HCEC 1CT (cell line): ENCODE data around the gene QRICH2.
A peak's percentile ranks its signal among the peaks of the same experiment; 100 is the strongest.
"Not testable (repeated sequence)": the region's sequence is repeated elsewhere in the genome, so short reads cannot be mapped to it uniquely, and the experiment has no call there.

Experiments used
- DNase-seq: peaks from one replicate; pipeline ENCODE4 v3.0.0-alpha.2; 2017

QRICH2 gene

GRCh38 chr17:76244721-76245120 lies 63.4 kb downstream of the QRICH2 start:
- DNase-seq: not testable (repeated sequence)

DNA sequence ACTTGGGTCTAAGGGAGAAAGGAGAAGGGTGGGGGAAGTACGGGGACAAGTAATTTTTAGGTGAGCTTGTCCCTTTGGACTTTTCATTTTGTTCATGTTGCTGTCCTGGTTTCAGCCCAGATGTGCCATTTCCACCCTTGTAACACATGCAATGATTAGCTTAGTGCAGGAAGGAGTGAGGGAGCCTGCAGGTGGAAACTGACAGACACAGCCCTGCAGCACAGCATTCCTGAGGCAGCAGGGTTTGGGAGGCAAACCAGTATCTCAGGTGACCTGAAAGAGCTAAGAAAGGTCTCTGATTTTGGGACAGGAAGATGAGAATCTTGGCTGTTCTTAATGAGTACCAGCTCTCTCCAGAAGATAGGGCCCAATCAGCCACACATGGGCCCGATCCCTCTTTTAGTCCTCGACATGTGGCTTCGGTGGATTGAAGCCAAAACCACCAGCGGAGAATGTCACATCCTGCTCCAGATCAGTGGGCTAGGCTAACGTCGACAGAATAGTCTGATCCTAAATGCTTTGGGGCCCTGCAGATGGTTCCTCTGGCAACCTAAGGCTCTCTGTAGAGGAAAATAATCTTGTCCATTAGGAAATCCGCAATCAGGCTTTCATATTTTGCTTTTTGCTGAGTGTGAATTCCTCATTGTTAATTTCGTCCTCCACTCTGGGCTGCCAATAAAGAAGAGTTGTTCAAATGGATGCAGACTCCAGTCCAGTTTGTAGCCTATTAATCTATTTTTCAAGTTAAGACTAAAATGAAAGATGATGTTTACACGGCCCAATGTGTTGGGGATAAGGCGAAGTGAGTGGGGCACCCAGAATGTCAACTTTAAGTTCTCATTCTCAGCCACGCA lies 64.0 kb downstream of the QRICH2 start:
- DNase-seq: no peak

- DNase-seq: no peak
These were observed 66.3 kb downstream of the QRICH2 start for GRCh38 chr17:76241691-76242255.

DNA sequence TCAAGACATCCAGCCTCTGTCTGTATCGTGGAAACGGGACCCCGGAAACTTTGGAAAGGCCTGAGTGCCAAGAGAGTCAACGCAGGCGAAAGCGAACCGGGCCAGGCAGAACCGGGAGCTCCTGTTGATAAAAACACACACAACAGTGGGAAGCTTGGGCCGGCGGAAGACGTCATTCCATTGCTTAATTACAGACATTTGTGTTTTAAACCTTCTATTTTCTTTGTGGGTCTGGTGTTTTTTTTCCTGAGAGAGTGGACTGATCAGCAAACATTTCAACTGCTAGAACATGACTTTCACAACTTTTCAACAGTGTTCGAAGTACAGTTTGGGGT lies 66.9 kb downstream of the QRICH2 start:
- no peak for DNase-seq

DNA sequence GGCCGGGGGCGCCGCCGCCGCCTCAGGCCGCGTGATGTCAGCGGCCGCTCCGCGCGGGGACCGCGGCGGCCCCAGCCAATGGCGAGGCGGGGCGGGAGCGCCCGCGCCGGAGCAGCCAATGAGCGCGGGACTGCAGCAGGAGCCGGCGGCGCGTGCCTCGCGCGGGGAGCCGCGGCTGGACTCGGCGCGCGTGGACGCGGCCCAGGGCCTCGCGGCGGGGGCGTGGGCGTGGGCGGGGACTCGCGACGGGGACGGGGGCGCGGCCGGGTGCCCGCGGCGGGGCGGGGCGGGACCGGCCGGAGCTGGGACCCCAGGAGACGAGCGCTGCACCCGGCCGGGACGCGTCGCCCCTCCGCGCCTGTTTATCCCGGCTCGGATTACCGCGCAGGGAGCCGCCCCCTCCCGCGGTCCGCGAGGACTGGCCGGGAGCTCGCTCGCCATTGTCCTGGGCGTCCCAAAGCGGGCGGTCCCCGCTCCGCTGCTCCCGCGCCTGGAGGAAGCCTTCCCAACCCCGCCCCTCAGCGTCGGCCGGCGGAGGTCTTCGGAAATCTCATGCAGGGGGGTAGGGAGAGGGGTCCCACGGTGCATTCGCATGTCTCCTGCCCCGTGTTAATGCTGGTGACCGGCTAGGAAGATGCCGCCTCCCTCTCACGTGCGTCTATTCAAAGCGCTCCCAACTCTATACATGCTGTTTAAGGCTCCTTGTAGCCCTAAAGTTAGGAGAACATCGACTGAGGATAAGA lies 67.4 kb downstream of the QRICH2 start, which contains the start of gene RNF157:
Gene RNF157 (minus strand): TSS at position 33 of the 743 bp plus-strand sequence. CDS start 253 bp downstream, outside the sequence.
- DNase-seq: peak; percentile 13

GRCh38 chr17:76239538-76240274 lies 68.4 kb downstream of the QRICH2 start:
- DNase-seq: no peak

DNA sequence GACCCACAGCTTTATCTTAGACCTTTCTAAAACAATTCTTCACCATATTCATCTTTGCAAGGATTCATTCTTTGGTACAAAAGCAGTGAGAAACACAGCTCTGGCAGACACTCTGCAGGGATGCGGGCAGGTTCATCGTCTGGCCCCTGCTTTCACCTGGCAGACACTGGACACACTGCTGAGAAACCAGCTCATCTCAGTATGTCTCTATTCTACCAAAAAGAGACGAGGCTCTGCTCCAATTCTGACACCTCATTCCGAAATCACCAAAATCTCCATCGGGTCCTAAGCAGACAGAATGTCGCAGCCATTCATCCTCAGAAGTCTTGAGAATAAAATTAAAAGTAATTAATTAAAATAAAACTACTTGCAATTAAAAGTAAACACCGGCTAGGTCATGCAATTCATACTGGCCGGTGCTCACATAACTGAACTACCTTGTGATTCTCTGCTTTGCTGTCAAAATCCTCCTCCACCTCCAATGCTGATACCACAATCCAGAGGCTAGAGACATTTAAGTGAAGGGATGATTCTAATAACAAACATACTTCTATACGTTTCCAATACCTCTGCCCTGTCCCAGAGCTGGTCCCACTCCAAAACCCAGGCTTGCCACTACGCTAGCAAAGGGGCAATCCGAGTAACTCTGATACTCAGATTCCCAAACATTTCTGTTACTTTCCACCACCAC lies 69.1 kb downstream of the QRICH2 start:
- no peak for DNase-seq

DNA sequence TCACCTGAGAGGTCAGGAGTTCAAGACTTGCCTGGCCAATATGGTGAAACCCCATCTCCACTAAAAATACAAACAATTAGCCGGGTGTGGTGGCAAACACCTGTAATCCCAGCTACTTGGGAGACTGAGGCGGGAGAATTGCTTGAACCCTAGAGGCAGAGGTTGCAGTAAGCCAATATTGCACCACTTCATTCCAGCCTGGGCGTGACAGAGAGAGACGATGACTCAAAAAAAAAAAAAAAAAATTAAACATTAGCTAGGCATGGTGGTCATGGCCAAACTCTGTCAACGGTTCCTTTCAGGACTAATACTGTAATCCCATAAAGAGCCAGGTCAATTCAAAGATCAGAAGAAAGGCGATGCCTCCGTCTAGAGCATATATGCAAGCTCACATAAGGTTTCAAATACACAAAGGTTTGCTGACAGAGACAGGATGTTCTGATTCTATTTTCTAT lies 70.2 kb downstream of the QRICH2 start:
- DNase-seq: peak; percentile 40

DNA sequence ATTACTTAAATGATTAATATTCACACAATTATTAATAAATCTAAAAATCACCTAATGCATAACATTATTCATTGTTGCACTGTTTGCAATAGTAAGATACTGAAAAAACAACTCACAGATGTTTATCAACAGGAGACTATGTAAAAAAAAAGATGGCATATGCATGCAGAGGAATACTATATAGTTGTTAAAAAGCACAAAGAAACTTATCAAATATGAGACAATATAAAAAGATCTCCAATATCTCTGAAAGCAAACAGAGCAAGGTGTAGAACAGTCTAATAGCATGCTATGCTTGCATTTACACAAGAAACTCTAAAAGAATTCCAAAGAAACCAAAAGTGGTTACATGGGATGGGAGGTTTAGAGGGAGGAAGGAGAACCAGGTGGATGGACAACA lies 71.5 kb downstream of the QRICH2 start:
- no peak for DNase-seq

GRCh38 chr17:76235883-76236282 lies 72.2 kb downstream of the QRICH2 start:
- no peak for DNase-seq

DNA sequence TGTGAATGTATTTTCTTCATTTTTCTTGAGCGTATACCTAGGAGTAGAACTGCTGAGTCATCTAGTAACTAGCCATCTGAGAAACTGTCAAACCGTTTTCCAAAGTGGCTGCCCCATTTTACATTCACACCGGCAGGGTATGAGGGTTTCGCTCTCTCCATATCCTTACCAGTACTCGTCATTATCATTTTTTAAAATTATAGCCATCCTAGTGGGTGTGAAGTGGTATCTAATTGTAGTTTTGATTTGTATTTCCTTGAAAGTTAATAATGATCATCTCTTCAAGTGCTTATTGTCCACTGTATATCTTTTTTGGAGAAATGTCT lies 73.8 kb downstream of the QRICH2 start:
- peak; percentile 55 for DNase-seq

DNA sequence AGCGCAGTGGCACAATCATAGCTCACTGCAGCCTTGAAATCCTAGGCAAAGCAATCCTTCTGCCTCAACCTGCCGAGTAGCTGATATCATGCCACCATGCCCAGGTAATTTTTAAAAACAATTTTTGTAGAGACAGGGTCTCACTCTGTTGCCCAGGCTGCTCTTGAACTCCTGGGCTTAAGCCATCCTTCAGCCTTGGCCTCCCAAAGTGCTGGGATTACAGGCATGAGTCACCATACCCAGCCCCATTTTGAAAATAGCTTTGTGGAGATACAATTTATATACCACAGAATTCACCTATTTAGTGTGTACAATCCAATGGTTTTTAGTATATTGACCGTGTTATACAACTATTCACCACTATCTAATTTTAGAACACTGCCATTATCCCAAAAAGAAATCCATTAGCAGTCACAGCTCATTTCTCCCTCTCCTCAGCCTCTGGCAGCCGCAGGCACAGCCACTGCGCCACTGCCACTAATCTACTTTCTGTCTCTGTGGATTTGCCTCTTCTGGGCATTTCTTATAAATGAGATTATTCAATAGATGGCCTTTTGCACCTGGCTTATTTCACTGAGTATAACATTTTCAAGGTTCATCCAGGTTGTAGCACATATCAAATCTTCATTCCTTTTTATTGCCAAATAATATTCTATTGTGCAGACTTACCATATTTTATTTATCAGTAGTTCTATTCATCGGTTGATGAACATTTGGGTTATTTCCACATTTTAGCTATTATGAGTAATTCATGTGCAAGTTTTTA lies 74.3 kb downstream of the QRICH2 start:
- peak; percentile 16 for DNase-seq

- peak; percentile 98 for DNase-seq
These were observed 75.7 kb downstream of the QRICH2 start for GRCh38 chr17:76232342-76232741.

GRCh38 chr17:76226749-76227148 lies 81.3 kb downstream of the QRICH2 start:
- DNase-seq: not testable (repeated sequence)

GRCh38 chr17:76225373-76226086 lies 82.5 kb downstream of the QRICH2 start:
- not testable (repeated sequence) for DNase-seq
